NB4 (cell line): ENCODE measurements around the gene FCHSD1.

Experiments
- DNase-seq: peaks from one replicate; pipeline ENCODE4 v3.0.0; 2010; ENCODE audit warnings: low read depth
- H3K4me3 ChIP-seq: one replicate; pipeline ENCODE4 v1.5.1; 2011; ENCODE audit warnings: mild to moderate bottlenecking, low read depth, low read length, moderate library complexity
- CTCF ChIP-seq: IDR thresholded peaks from one replicate; pipeline ENCODE4 v1.5.1; 2012; ENCODE audit warnings: low read depth, low read length
- MAX ChIP-seq: IDR thresholded peaks from 2 replicates; pipeline ENCODE4 v1.6.1; 2011; ENCODE audit warnings: low read depth, low read length
- MYC ChIP-seq: IDR thresholded peaks from 2 replicates; pipeline ENCODE4 v1.6.1; 2011; ENCODE audit warnings: low read depth, low read length
- POLR2A ChIP-seq: IDR thresholded peaks from 2 replicates; pipeline ENCODE4 v1.6.1; 2011; ENCODE audit warnings: mild to moderate bottlenecking; ENCODE audit not compliant: insufficient read length; ENCODE audit errors: extremely low read depth

FCHSD1 gene

GRCh38 chr5:141633871-141634561, 17.2 kb downstream of the FCHSD1 start:
- peak; percentile 60 for DNase-seq
- no peak for TF ChIP-seq POLR2A
- no peak for TF ChIP-seq CTCF
- TF ChIP-seq MAX, result no peak
- no peak for TF ChIP-seq MYC
- no peak overlapping the region for H3K4me3 ChIP-seq

DNA sequence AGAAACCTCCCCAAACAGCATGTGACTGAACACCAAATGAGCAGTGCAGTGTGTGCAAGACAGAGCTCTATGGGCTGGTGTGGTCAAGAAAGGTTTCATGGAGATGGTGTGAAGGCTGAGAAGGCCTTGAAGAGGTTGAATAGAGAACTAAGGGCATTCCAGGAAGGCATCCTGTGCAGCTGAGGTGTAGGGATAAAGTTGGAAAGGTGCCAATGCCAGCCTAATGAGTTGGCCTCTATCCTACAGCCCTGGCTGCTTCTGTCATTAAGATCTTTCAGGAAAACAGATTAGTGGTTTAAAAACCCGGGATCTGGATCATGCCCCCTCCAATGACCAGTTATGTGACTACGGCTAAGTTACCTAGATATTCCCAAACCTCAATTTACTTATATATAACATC, 18.6 kb downstream of the FCHSD1 start:
- no peak overlapping the region for H3K4me3 ChIP-seq
- no peak for DNase-seq

GRCh38 chr5:141630570-141631140, 20.6 kb downstream of the FCHSD1 start:
- TF ChIP-seq MYC, result no peak
- no peak for TF ChIP-seq MAX
- no peak for DNase-seq
- no peak overlapping the region for H3K4me3 ChIP-seq

More for the DNA sequence above, 18.6 kb downstream of the FCHSD1 start:
- no peak for TF ChIP-seq POLR2A
- no peak for TF ChIP-seq MAX
- no peak for TF ChIP-seq MYC
- TF ChIP-seq CTCF, result no peak

DNA sequence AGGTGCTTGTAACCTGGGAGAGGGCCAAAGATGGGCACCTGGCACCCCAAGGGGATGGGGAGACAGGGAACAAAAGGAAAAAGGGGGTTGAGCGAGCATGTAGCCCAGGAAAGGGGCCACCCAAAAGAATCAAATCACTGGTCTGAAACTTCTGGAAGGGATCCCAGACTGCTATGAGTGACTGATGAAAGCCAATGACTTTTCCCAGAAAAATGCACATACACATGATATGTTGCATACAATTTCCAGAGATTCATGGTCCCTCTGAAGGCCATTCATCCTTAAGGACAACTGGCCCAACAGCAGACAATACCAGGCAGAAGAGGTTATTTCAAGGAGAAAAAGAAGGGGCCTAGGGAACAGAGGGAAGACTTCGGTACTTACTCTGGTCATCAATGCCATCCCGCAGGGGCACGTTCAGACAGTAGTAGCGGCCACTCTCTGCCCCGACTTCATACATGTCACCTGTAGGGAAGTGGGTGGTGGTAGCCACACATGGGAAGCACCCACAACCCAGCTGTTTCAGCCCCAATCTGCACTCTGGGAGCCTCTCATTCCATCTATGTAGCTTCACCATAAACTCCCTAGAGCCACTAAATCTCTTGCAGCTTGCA, 22.9 kb downstream of the FCHSD1 start:
- no peak for TF ChIP-seq MAX
- TF ChIP-seq MYC, result no peak
- TF ChIP-seq POLR2A, result no peak
- TF ChIP-seq CTCF, result no peak
- no peak overlapping the region for H3K4me3 ChIP-seq
- DNase-seq, result no peak

- DNase-seq, result no peak
- no peak overlapping the region for H3K4me3 ChIP-seq
- TF ChIP-seq MAX, result no peak
- TF ChIP-seq MYC, result no peak
- TF ChIP-seq POLR2A, result no peak
- TF ChIP-seq CTCF, result no peak
Measured at GRCh38 chr5:141623611-141624010, 27.6 kb downstream of the FCHSD1 start.

- H3K4me3 ChIP-seq, result no peak overlapping the region
- TF ChIP-seq MAX (no peak), MYC (no peak), CTCF (no peak), POLR2A (no peak)
- DNase-seq, result peak; percentile 53
Measured at GRCh38 chr5:141623186-141623585, 28.0 kb downstream of the FCHSD1 start.
